K562 (cell line): ENCODE data around the gene C2CD2L. TPM values are rescaled to one million over a fixed set of nuclear protein-coding genes. Genes with fewer than 3 reads are reported as not detected.

ENCODE experiments used
- ARID1B ChIP-seq: fragments of 450-650 bp; IDR thresholded peaks from 2 replicates; pipeline ENCODE4 v1.6.1; 2016; ENCODE audit warnings: antibody characterized with exemption, mild to moderate bottlenecking, inconsistent platforms
- JUNB ChIP-seq: fragments of 450-650 bp; formaldehyde crosslinking; conservative IDR thresholded peaks from 2 replicates; pipeline ENCODE4 v1.4.0; 2020; ENCODE audit warnings: mild to moderate bottlenecking
- NR3C1 ChIP-seq: sonication (generic); formaldehyde crosslinking; IDR thresholded peaks from 2 replicates; pipeline ENCODE4 v1.8.1; 2022; ENCODE audit warnings: missing genetic modification reagents
- POLR2H ChIP-seq: IDR thresholded peaks from 2 replicates; pipeline ENCODE4 v1.6.1; 2016; ENCODE audit warnings: missing genetic modification characterization, low read depth, mild to moderate bottlenecking, control low read depth, missing compliant biosample characterization, moderate library complexity
- RAD51 ChIP-seq: fragments of 450-650 bp; IDR thresholded peaks from 2 replicates; pipeline ENCODE4 v1.7.1; 2016; ENCODE audit warnings: low read depth, mild to moderate bottlenecking, borderline replicate concordance
- SIRT6 ChIP-seq: IDR thresholded peaks from one replicate; pipeline ENCODE4 v1.6.1; 2012; ENCODE audit warnings: low read depth, mild to moderate bottlenecking, control low read depth, inconsistent platforms, low read length, moderate library complexity
- SMAD2 ChIP-seq: fragments of 150-350 bp; IDR thresholded peaks from 2 replicates; pipeline ENCODE4 v1.6.1; 2014; ENCODE audit warnings: low read depth, mild to moderate bottlenecking, low read length
- SRF ChIP-seq, 2 experiments: fragments of 250-450, 450-650 bp in 1 of 2; sonication (Bioruptor Pico) in 1 of 2; sonication (generic) in 1 of 2; formaldehyde crosslinking; IDR thresholded peaks; 2 replicates each; pipeline versions ENCODE4 v1.5.0 to v1.5.1; 2020 to 2022; ENCODE audit warnings: mild to moderate bottlenecking in 1 of 2, missing genetic modification reagents in 1 of 2
- VEZF1 ChIP-seq: fragments of 200-800 bp; sonication (Bioruptor generic); IDR thresholded peaks from 2 replicates; pipeline ENCODE4 v1.6.1; 2017; ENCODE audit warnings: missing genetic modification characterization, missing compliant biosample characterization
- ZEB2 ChIP-seq: fragments of 450-650 bp; IDR thresholded peaks from 2 replicates; pipeline ENCODE4 v1.6.1; 2016
- ZNF12 ChIP-seq: sonication (generic); formaldehyde crosslinking; IDR thresholded peaks from 2 replicates; pipeline ENCODE4 v1.4.0; 2020; ENCODE audit warnings: mild to moderate bottlenecking, missing genetic modification reagents
- ZNF561 ChIP-seq: fragments of 450-650 bp; formaldehyde crosslinking; conservative IDR thresholded peaks from 2 replicates; pipeline ENCODE4 v1.4.0; 2020; ENCODE audit warnings: mild to moderate bottlenecking, moderate library complexity
- polyA plus RNA-seq, 8 experiments: library from polyadenylated mRNA; depleted of rRNA in 4 of 8; stranded (reverse) in 5 of 8; unstranded in 3 of 8; fragments of >200 nt; fragmentation: Nextera tagmentation in 2 of 8; fragmentation: Illumina TruSeq in 1 of 8; extraction: Ambion mirVana in 2 of 8; extraction: Trizol in 1 of 8; gene quantifications; 2 replicates each; pipeline versions ENCODE4 v1.2.1 to v1.2.3, GENCODE V29; 2011 to 2014; ENCODE audit warnings: inconsistent platforms in 1 of 8, missing spikeins in 1 of 8
- total RNA-seq, 7 experiments: library from RNA; depleted of rRNA in 6 of 7; stranded (reverse); fragments of >200 nt in 6 of 7; fragmentation: Illumina TruSeq in 2 of 7; extraction: Trizol in 2 of 7; gene quantifications; 2 replicates each; pipeline versions ENCODE4 v1.2.1 to v1.2.3, GENCODE V29; 2011 to 2021; ENCODE audit warnings: low replicate concordance in 1 of 7
- TF ChIP-seq, protein P1 (sequence below): sonication (generic); formaldehyde crosslinking; IDR thresholded peaks from 2 replicates; pipeline ENCODE4 v1.8.0; 2023; ENCODE audit warnings: mild to moderate bottlenecking, missing genetic modification reagents
- TF ChIP-seq, protein P2 (sequence below): fragments of 450-650 bp; IDR thresholded peaks from 2 replicates; pipeline ENCODE4 v1.6.1; 2016; ENCODE audit warnings: missing biosample characterization, missing genetic modification characterization
- TF ChIP-seq, protein P3 (sequence below): IDR thresholded peaks from 2 replicates; pipeline ENCODE4 v1.6.1; 2016; ENCODE audit warnings: missing genetic modification characterization, missing compliant biosample characterization
- TF ChIP-seq, protein P4 (sequence below): fragments of 250-450 bp; sonication (Bioruptor Pico); IDR thresholded peaks from 2 replicates; pipeline ENCODE4 v1.8.0; 2021; ENCODE audit warnings: borderline replicate concordance, mild to moderate bottlenecking, moderate library complexity; ENCODE audit not compliant: poor library complexity, severe bottlenecking

C2CD2L gene
- total and polyA plus RNA-seq, 9 of the 15 experiments (the other 6 are each of a cell fraction or from before 2014, with no cell fraction given): 0.66 to 41.2 (median 14.8) TPM

GRCh38 chr11:119101759-119102423 lies 5.3 kb upstream of the C2CD2L start, which contains the start of gene DPAGT1 (continued):
- TF ChIP-seq SMAD2: no peak
- peak; percentile 88 for TF ChIP-seq ZEB2
- no peak; a peak in 1 of 4 replicates for TF ChIP-seq SRF (CRISPR knock-in tag; IDR thresholded peaks at IDR 0.05)
- TF ChIP-seq, protein P1, sequence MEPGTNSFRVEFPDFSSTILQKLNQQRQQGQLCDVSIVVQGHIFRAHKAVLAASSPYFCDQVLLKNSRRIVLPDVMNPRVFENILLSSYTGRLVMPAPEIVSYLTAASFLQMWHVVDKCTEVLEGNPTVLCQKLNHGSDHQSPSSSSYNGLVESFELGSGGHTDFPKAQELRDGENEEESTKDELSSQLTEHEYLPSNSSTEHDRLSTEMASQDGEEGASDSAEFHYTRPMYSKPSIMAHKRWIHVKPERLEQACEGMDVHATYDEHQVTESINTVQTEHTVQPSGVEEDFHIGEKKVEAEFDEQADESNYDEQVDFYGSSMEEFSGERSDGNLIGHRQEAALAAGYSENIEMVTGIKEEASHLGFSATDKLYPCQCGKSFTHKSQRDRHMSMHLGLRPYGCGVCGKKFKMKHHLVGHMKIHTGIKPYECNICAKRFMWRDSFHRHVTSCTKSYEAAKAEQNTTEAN (CRISPR knock-in tag): no peak
- no peak for TF ChIP-seq ZNF12 (CRISPR knock-in tag)
- TF ChIP-seq, protein P2, sequence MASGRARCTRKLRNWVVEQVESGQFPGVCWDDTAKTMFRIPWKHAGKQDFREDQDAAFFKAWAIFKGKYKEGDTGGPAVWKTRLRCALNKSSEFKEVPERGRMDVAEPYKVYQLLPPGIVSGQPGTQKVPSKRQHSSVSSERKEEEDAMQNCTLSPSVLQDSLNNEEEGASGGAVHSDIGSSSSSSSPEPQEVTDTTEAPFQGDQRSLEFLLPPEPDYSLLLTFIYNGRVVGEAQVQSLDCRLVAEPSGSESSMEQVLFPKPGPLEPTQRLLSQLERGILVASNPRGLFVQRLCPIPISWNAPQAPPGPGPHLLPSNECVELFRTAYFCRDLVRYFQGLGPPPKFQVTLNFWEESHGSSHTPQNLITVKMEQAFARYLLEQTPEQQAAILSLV: 0 out of 2 replicates have a peak, but pooled peaks have one; percentile 38
- no peak for TF ChIP-seq ARID1B
- peak; percentile 77 for TF ChIP-seq VEZF1 (CRISPR knock-in tag)
- TF ChIP-seq POLR2H (tag): no peak
- TF ChIP-seq, protein P3, sequence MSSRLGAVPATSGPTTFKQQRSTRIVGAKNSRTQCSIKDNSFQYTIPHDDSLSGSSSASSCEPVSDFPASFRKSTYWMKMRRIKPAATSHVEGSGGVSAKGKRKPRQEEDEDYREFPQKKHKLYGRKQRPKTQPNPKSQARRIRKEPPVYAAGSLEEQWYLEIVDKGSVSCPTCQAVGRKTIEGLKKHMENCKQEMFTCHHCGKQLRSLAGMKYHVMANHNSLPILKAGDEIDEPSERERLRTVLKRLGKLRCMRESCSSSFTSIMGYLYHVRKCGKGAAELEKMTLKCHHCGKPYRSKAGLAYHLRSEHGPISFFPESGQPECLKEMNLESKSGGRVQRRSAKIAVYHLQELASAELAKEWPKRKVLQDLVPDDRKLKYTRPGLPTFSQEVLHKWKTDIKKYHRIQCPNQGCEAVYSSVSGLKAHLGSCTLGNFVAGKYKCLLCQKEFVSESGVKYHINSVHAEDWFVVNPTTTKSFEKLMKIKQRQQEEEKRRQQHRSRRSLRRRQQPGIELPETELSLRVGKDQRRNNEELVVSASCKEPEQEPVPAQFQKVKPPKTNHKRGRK (tag): no peak
- TF ChIP-seq, protein P4, sequence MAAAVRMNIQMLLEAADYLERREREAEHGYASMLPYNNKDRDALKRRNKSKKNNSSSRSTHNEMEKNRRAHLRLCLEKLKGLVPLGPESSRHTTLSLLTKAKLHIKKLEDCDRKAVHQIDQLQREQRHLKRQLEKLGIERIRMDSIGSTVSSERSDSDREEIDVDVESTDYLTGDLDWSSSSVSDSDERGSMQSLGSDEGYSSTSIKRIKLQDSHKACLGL: peak; percentile 96
- TF ChIP-seq ZNF561 (CRISPR knock-in tag): no peak
- no peak for TF ChIP-seq JUNB
- TF ChIP-seq NR3C1 (CRISPR knock-in tag): no peak
- no peak for TF ChIP-seq SIRT6
- TF ChIP-seq RAD51: peak; percentile 92
